RPMI7951 (cell line): ENCODE measurements around the gene SCMH1. TPM values are rescaled to one million over a fixed set of nuclear protein-coding genes. Genes with fewer than 3 reads are reported as not detected.
"Not testable (repeated sequence)": the region's sequence is repeated elsewhere in the genome, so short reads cannot be mapped to it uniquely, and the experiment has no call there.

ENCODE experiments used
- DNase-seq: peaks from one replicate; pipeline ENCODE4 v3.0.0-alpha.2; 2012; ENCODE audit warnings: low read depth
- total RNA-seq: library from RNA; depleted of rRNA; stranded (reverse); fragments of >200 nt; shearing (Covaris generic); gene quantifications from 2 replicates; pipeline ENCODE4 v1.2.3, GENCODE V29; 2014

Gene SCMH1
- total RNA-seq, 1 experiment from 2014 or later = 24.6 TPM

- no peak for DNase-seq
These were observed 26.5 kb downstream of the SCMH1 start for GRCh38 chr1:41215623-41216022.

- DNase-seq = no peak
These were observed 28.8 kb downstream of the SCMH1 start for GRCh38 chr1:41213341-41213740.

- not testable (repeated sequence) for DNase-seq
These were observed 30.5 kb downstream of the SCMH1 start for GRCh38 chr1:41211608-41212007.

- not testable (repeated sequence) for DNase-seq
These were observed 35.1 kb downstream of the SCMH1 start for GRCh38 chr1:41207053-41207452.

GRCh38 chr1:41200728-41201127 lies 41.4 kb downstream of the SCMH1 start:
- DNase-seq = no peak

GRCh38 chr1:41199375-41199774 lies 42.7 kb downstream of the SCMH1 start:
- DNase-seq = no peak

- DNase-seq = no peak
These were observed 49.5 kb downstream of the SCMH1 start for GRCh38 chr1:41192456-41193178.

- no peak for DNase-seq
These were observed 57.7 kb downstream of the SCMH1 start for GRCh38 chr1:41184446-41184845.

GRCh38 chr1:41178230-41178629 lies 63.9 kb downstream of the SCMH1 start:
- not testable (repeated sequence) for DNase-seq

- peak; percentile 2 for DNase-seq
These were observed 66.6 kb downstream of the SCMH1 start for GRCh38 chr1:41175546-41175945.

- no peak for DNase-seq
These were observed 67.9 kb downstream of the SCMH1 start for GRCh38 chr1:41174170-41174569.

GRCh38 chr1:41173651-41174050 lies 68.5 kb downstream of the SCMH1 start:
- no peak for DNase-seq

GRCh38 chr1:41171266-41171874 lies 70.7 kb downstream of the SCMH1 start:
- DNase-seq = no peak

- no peak for DNase-seq
These were observed 72.3 kb downstream of the SCMH1 start for GRCh38 chr1:41169799-41170180.

- DNase-seq = no peak
These were observed 72.9 kb downstream of the SCMH1 start for GRCh38 chr1:41169066-41169798.

- DNase-seq = no peak
These were observed 74.4 kb downstream of the SCMH1 start for GRCh38 chr1:41167667-41168066.

- DNase-seq = no peak
These were observed 77.4 kb downstream of the SCMH1 start for GRCh38 chr1:41164727-41165126.

GRCh38 chr1:41162441-41162840 lies 79.7 kb downstream of the SCMH1 start:
- no peak for DNase-seq

GRCh38 chr1:41161846-41162245 lies 80.3 kb downstream of the SCMH1 start:
- no peak for DNase-seq

GRCh38 chr1:41160498-41161110 lies 81.5 kb downstream of the SCMH1 start:
- no peak for DNase-seq

GRCh38 chr1:41158966-41159365 lies 83.1 kb downstream of the SCMH1 start:
- DNase-seq = no peak

GRCh38 chr1:41158147-41158875 lies 83.8 kb downstream of the SCMH1 start:
- no peak for DNase-seq
